Endometrium (tissue), 2 donors: ENCODE measurements around the gene AMBP.
"Not testable (repeated sequence)": the region's sequence is repeated elsewhere in the genome, so short reads cannot be mapped to it uniquely, and the experiment has no call there.

Experiments
- FAIRE-seq: peaks from 2 replicates; lab custom pipeline; 2012; peaks lifted over from hg19 to GRCh38; lab: Jason Lieb, UNC
- donor health status: control.
- donor health status: control.

Gene AMBP

GRCh38 chr9:114050646-114051045 is 27.5 kb downstream of the AMBP start:
- no peak for FAIRE-seq

GRCh38 chr9:114050226-114050568 is 27.9 kb downstream of the AMBP start:
- FAIRE-seq: no peak

DNA sequence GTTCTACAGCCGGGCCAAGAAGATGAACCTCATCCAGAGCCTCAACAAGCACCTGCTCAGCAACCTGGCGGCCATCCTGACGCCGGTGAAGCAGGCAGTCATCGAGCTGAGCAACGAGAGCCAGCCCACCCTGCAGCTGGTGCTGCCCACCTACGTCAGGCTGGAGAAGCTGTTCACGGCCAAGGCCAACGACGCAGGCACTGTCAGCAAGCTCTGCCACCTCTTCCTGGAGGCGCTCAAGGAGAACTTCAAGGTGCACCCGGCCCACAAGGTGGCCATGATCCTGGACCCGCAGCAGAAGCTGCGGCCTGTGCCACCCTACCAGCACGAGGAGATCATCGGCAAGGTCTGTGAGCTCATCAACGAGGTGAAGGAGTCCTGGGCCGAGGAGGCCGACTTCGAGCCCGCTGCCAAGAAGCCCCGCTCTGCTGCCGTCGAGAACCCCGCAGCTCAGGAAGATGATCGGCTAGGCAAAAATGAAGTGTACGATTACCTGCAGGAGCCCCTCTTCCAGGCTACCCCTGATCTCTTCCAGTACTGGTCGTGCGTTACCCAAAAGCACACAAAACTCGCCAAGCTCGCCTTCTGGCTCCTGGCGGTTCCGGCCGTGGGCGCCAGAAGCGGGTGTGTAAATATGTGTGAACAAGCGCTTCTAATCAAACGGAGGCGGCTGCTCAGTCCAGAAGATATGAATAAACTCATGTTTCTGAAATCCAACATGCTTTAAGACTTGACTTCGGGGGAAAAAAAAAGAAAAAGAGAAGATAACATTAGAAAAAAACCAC is 28.5 kb downstream of the AMBP start:
- FAIRE-seq: no peak

DNA sequence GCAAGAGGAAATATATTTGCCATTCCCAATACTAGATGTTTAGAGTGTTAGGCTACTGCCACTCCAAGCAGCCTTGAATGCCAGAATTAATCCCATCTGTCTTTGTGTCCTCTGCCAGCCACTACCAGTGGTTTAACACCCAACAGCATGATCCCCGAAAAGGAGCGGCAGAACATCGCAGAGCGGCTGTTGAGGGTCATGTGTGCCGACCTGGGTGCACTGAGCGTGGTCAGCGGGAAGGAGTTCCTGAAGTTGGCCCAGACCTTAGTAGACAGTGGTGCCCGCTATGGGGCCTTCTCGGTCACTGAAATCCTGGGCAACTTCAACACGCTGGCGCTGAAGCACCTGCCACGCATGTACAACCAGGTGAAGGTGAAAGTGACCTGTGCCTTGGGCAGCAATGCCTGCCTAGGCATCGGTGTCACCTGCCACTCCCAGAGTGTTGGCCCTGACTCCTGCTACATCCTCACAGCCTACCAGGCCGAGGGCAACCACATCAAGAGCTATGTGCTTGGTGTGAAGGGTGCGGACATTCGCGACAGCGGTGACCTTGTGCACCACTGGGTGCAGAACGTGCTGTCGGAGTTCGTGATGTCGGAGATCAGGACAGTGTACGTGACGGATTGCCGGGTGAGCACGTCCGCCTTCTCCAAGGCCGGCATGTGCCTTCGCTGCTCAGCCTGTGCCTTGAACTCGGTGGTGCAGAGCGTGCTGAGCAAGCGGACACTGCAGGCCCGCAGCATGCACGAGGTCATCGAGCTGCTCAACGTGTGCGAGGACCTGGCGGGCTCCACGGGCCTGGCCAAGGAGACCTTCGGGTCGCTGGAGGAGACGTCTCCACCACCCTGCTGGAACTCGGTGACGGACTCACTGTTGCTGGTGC is 29.3 kb downstream of the AMBP start:
- FAIRE-seq: no peak

DNA sequence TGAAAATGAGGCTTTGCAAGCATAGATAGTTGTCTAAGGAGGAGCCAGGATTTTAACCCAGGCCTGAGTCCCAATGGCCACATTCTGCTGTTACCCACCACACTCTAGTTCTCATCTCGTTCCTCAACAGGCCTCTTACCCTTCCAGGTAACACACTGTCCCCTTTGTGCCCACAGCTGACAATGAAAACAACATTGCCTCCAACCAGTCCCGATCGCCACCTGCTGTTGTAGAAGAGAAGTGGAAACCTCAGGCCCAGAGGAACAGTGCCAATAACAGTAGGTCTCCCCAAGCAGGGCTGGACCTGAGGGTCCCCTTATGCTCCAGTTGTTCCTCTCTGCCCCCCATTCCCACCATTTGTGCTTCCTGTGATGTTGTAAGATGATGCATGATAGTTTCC is 30.4 kb downstream of the AMBP start:
- no peak for FAIRE-seq

DNA sequence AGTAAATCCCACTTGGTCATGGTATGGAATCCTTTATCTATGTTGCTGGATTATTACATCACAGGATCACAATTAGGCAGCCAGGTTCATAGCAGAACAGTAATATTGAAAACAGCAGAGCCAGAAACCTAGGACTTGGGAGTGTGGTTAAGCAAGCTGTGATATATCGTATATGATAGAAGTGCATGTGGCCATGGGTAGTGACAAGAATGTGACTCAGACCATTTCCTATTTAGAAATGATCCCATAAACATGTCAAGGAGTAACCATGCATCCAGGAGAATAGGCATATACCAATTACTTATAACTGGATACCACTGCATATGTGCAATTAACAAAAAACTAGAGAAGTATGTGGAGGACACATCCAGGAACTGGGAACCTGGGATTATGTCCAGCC is 31.2 kb downstream of the AMBP start:
- FAIRE-seq: no peak

GRCh38 chr9:114046237-114046755 is 31.8 kb downstream of the AMBP start:
- no peak for FAIRE-seq

DNA sequence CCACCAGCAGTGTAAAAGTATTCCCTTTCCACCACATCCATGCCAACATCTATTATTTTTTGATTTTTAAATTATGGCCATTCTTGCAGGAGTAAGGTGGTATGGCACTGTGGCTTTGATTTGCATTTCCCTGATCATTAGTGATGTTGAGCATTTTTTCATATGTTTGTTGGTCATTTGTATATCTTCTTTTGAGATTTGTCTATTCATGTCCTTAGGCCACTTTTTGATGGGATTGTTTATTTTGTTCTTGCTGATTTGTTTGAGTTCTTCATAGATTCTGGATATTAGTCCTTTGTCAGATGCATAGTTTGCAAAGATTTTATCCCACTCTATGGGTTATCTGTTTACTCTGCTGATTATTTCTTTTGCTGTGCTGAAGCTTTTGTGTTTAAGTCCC is 34.4 kb downstream of the AMBP start:
- not testable (repeated sequence) for FAIRE-seq

DNA sequence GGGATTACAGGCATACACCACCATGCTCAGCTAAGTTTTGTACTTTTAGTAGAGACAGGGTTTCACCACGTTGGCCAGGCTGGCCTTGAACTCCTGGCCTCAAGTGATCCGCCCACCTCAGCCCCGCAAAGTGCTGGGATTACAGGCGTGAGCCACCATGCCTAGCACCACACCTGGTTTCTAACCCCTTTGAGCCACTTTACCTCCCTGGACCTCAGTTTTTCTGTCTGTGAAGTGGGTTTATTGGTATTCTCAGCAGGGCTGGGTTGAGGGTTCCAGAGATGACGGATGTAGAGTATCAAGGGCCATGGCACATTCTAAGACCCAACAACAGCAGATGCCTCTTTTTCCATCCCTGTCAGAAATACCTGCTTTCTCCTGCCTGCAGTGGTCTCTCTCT is 38.6 kb downstream of the AMBP start:
- no peak for FAIRE-seq

- no peak for FAIRE-seq
Observed at GRCh38 chr9:114038724-114039313, 39.3 kb downstream of the AMBP start.

GRCh38 chr9:114037961-114038723 is 40.0 kb downstream of the AMBP start:
- FAIRE-seq: no peak

- FAIRE-seq: no peak
Observed at GRCh38 chr9:114037249-114037648, 40.9 kb downstream of the AMBP start.

DNA sequence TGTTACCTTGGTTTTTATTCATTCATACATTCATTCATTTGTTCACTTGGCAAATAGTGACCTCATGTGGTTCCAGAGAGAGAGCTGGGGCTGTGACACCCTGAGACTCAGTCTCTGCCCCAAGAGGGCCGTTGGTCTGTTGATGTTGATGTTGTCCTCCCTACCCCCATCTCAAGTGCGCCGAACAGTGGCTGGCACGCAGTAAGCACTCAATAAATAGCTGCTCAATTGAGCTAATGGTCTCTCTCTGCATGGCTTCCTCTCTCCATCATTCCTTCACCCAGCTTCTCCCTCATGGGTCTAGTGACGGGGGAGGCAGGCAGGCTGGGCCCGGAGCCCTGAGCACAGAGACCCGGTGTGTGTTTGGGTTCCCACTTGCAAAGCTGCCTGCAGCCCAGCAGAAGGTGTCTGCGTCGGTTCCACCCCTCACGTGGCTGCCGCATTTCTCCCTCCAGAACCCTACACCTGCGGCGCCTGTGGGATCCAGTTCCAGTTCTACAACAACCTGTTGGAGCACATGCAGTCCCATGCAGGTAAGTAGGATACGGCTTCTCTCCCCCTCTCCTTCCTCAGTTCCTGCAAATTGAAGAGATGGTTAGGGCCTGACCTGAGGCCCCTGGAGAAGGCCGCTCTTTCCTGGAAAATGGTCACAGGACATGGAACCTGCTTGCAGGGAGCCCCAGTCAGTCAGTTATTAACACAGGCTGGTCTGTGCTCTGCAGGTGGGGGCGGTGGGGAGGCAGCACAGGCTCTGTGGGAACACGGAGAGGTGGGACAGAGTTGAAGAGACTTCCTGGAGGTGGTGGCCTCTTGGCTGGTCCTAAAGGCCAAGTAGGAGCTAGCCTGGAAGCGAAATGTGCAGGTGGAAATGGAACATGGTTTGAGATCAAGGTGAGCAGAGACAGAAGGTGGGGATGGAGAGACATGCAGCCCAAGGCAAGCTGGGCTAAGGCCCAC is 42.0 kb downstream of the AMBP start:
- FAIRE-seq: no peak

DNA sequence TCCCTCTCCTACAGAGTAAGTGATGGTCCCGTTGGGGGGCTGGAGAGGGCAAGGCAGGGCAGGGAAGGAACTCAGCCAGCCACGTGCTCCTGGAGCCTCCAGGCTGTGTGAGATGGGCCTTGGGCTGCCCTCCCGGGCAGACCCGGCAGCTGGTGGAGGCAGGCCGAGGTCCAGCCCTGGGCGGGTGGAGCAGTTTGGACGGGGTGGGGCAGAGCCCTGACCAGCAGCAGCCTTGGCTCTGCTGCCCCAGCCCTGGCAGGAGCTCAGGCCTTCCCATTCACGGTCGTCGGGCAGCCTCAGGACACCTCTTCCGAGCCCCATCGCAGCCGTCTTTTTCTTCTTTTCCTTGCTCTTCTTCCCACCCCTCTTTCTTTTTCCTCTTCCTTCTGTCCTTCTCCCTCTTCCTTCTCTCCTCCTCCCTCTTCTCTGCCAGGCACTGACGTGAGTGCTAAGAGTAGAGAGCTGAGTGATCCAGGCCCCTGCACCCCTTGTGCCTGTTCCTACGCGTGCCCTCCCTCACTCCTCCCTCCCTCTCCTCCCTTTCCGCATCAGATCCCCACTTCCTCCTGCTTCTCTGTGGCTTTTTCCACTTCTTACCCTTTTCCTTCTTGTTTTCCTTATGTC is 42.8 kb downstream of the AMBP start:
- no peak for FAIRE-seq

DNA sequence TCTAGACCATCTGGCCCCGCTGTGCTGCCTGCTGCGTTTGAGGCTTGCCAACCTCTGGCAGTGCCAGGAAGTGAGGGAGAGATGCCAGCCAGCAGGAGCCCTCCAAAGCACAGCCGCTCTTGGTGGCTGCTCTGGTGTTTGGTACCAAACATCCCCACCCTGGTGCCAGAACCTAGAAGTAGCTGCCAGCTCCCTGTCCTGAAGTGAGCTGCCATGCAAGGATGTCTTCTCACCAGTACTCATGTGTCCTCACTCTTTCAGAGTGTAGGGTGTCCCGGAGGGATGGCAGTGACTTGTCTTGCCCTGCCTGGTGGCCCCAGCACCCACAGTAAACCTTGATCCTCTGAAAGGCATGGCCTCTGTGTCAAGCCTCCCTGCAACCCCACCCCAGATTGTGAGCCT is 43.4 kb downstream of the AMBP start:
- no peak for FAIRE-seq

GRCh38 chr9:114034196-114034595 is 43.9 kb downstream of the AMBP start:
- no peak for FAIRE-seq

GRCh38 chr9:114033397-114034103 is 44.5 kb downstream of the AMBP start:
- no peak for FAIRE-seq

- FAIRE-seq: no peak
Observed at GRCh38 chr9:114031948-114032840, 45.9 kb downstream of the AMBP start.
